K562 (cell line): ENCODE measurements around the gene PIGQ. TPM values are rescaled to one million over a fixed set of nuclear protein-coding genes. Genes with fewer than 3 reads are reported as not detected.

ENCODE experiments used
- ATAC-seq: fragments of 200-7000 bp; cut with Tn5 transposase; 3 replicates; pipeline ENCODE4 v1.9.1; 2020; ENCODE audit warnings: moderate library complexity
- BruUV-seq: library from RNA; stranded (reverse); fragments of 400-500 nt; replicated peaks from 2 replicates; lab custom pipeline; 2021; lab: Mats Ljungman, UMichigan
- CTCF ChIA-PET: fragments of 300-600 bp; formaldehyde crosslinking; extraction: SDS; loops from one replicate; lab custom pipeline; 2021; ENCODE audit warnings: low intra/inter-chr PET ratio; lab: Yijun Ruan, JAX
- POLR2A ChIA-PET: fragments of 300-600, 350-650 bp; sonication (Branson Sonifier 250); formaldehyde crosslinking; extraction: SDS; loops from one replicate; lab custom pipeline; 2021; ENCODE audit warnings: antibody characterized with exemption, inconsistent platforms; lab: Yijun Ruan, JAX
- DNase-seq, 4 experiments: peaks; one replicate each; pipeline versions ENCODE4 v3.0.0 to v3.0.0-alpha.2; 2011 to 2018; ENCODE audit warnings: low spot score in 3 of 4, mixed read lengths in 3 of 4; ENCODE audit errors: extremely low read depth in 1 of 4
- FAIRE-seq: peaks from 2 replicates; lab custom pipeline; 2011; peaks lifted over from hg19 to GRCh38; lab: Jason Lieb, UNC
- H2AFZ ChIP-seq: 2 replicates; pipeline ENCODE4 v1.6.0; 2011; ENCODE audit warnings: low read depth, low read length, control low read depth, inconsistent platforms
- H3K27ac ChIP-seq: fragments of 200-600 bp; 3 replicates; pipeline ENCODE4 v1.8.0; 2011; ENCODE audit warnings: low read depth, mild to moderate bottlenecking, control low read depth, inconsistent platforms, low read length, moderate library complexity, mixed read lengths; ENCODE audit errors: extremely low read depth
- H3K27me3 ChIP-seq, 2 experiments: fragments of 300-600 bp in 1 of 2; 2 replicates in 1 of 2; 3 replicates in 1 of 2; pipeline versions ENCODE4 v1.6.0 to v1.8.0; 2011; ENCODE audit warnings: inconsistent platforms in 2 of 2, low read length in 2 of 2, mild to moderate bottlenecking in 1 of 2, mixed read lengths in 1 of 2, moderate library complexity in 1 of 2; ENCODE audit not compliant: control insufficient read depth in 2 of 2, insufficient read depth in 2 of 2
- H3K36me3 ChIP-seq: fragments of 300-600 bp; 3 replicates; pipeline ENCODE4 v1.8.0; 2011; ENCODE audit warnings: mild to moderate bottlenecking, low read length, inconsistent platforms; ENCODE audit not compliant: control insufficient read depth, insufficient read depth
- H3K4me1 ChIP-seq, 2 experiments: fragments of 200-600 bp in 1 of 2; replicated peaks in 1 of 2; 2 replicates in 1 of 2; 3 replicates in 1 of 2; pipeline versions ENCODE4 v1.5.1 to v1.8.0; 2011; ENCODE audit warnings: inconsistent platforms in 2 of 2, low read length in 2 of 2, mild to moderate bottlenecking in 1 of 2, mixed read lengths in 1 of 2, moderate library complexity in 1 of 2; ENCODE audit not compliant: control insufficient read depth in 2 of 2, insufficient read depth in 2 of 2
- H3K4me2 ChIP-seq: 2 replicates; pipeline ENCODE4 v1.6.1; 2011; ENCODE audit warnings: low read length, control low read depth, inconsistent platforms, mixed read lengths; ENCODE audit not compliant: insufficient read depth
- H3K4me3 ChIP-seq: fragments of 200-600 bp; sonication (generic), shearing (Covaris generic); 2 replicates; pipeline ENCODE4 v1.5.1; 2016; ENCODE audit warnings: control low read depth, inconsistent platforms
- H3K79me2 ChIP-seq: fragments of 200-600 bp; 3 replicates; pipeline ENCODE4 v1.8.0; 2011; ENCODE audit warnings: low read length, inconsistent platforms; ENCODE audit not compliant: control insufficient read depth, insufficient read depth
- H3K9ac ChIP-seq, 2 experiments: 2 replicates each; pipeline versions ENCODE4 v1.6.0 to v1.6.1; 2011; ENCODE audit warnings: low read depth in 2 of 2, low read length in 2 of 2, control low read depth in 1 of 2, inconsistent platforms in 1 of 2, mild to moderate bottlenecking in 1 of 2, mixed read lengths in 1 of 2; ENCODE audit not compliant: insufficient read depth in 1 of 2
- H3K9me1 ChIP-seq: one replicate; pipeline ENCODE4 v1.6.0; 2011; ENCODE audit warnings: inconsistent platforms, mild to moderate bottlenecking, low read length, moderate library complexity; ENCODE audit not compliant: control insufficient read depth, insufficient read depth
- H3K9me3 ChIP-seq: replicated peaks from 2 replicates; pipeline ENCODE4 v1.5.1; 2011; ENCODE audit warnings: low read depth, low read length, inconsistent platforms; ENCODE audit not compliant: control insufficient read depth, insufficient read depth
- H4K20me1 ChIP-seq: replicated peaks from 2 replicates; pipeline ENCODE4 v1.6.1; 2011; ENCODE audit warnings: low read length, inconsistent platforms, mixed read lengths; ENCODE audit not compliant: control insufficient read depth, insufficient read depth
- CHAMP1 ChIP-seq: fragments of 450-650 bp; IDR thresholded peaks from 2 replicates; pipeline ENCODE4 v1.6.1; 2016; ENCODE audit warnings: mild to moderate bottlenecking
- ELF1 ChIP-seq: fragments of 200-800 bp; sonication (Bioruptor generic); IDR thresholded peaks from 2 replicates; pipeline ENCODE4 v1.6.1; 2016; ENCODE audit warnings: missing genetic modification characterization, missing compliant biosample characterization
- ETS2 ChIP-seq: IDR thresholded peaks from 2 replicates; pipeline ENCODE4 v1.6.1; 2016; ENCODE audit warnings: borderline replicate concordance, missing genetic modification characterization, mild to moderate bottlenecking, moderate library complexity, missing compliant biosample characterization; ENCODE audit not compliant: poor library complexity, severe bottlenecking
- FOXK1 ChIP-seq: sonication (generic); formaldehyde crosslinking; IDR thresholded peaks from 2 replicates; pipeline ENCODE4 v1.8.0; 2022; ENCODE audit warnings: missing genetic modification reagents, mild to moderate bottlenecking, borderline replicate concordance
- HMGXB4 ChIP-seq: sonication (generic); formaldehyde crosslinking; IDR thresholded peaks from 2 replicates; pipeline ENCODE4 v1.8.1; 2023; ENCODE audit warnings: mild to moderate bottlenecking, missing genetic modification reagents
- KDM5B ChIP-seq: fragments of 200-600 bp; sonication (generic); IDR thresholded peaks from 2 replicates; pipeline ENCODE4 v1.6.1; 2012; ENCODE audit warnings: low read depth, mild to moderate bottlenecking, moderate library complexity, low read length, control low read depth, inconsistent platforms; ENCODE audit not compliant: insufficient replicate concordance
- LEF1 ChIP-seq: fragments of 450-650 bp; IDR thresholded peaks from 2 replicates; pipeline ENCODE4 v1.6.1; 2016; ENCODE audit warnings: mild to moderate bottlenecking
- MAZ ChIP-seq, 2 experiments: fragments of 450-650 bp in 1 of 2; sonication (generic) in 1 of 2; formaldehyde crosslinking; IDR thresholded peaks in 1 of 2; conservative IDR thresholded peaks in 1 of 2; 2 replicates each; pipeline versions ENCODE4 v1.4.0 to v1.5.0; 2020; ENCODE audit warnings: mild to moderate bottlenecking in 1 of 2, missing genetic modification reagents in 1 of 2
- OTX1 ChIP-seq: fragments of 450-650 bp; formaldehyde crosslinking; IDR thresholded peaks from 2 replicates; pipeline ENCODE4 v1.4.0; 2022; ENCODE audit warnings: mild to moderate bottlenecking
- PKNOX1 ChIP-seq: fragments of 450-650 bp; IDR thresholded peaks from 2 replicates; pipeline ENCODE4 v1.6.1; 2016
- ZC3H4 ChIP-seq: sonication (generic); formaldehyde crosslinking; IDR thresholded peaks from 2 replicates; pipeline ENCODE4 v1.9.0; 2021; ENCODE audit warnings: missing genetic modification reagents, borderline replicate concordance
- ZNF511 ChIP-seq: sonication (generic); formaldehyde crosslinking; IDR thresholded peaks from 2 replicates; pipeline ENCODE4 v1.8.0; 2022; ENCODE audit warnings: mild to moderate bottlenecking, missing genetic modification reagents
- WGBS: fragments of 100-300 bp; shearing (Covaris generic); methylation state at CpG from one replicate; pipeline ENCODE4 v1.1.6; 2016; ENCODE audit warnings: low coverage, mixed read lengths; ENCODE audit not compliant: insufficient coverage; ENCODE audit errors: missing lambda C conversion rate; 5-methylcytosine and 5-hydroxymethylcytosine counted together
- in situ Hi-C: fragments of 300-500 bp; cut with MboI; formaldehyde crosslinking; loops from 4 replicates; pipeline ENCODE4 v1.15.0; 2018; ENCODE audit warnings: inconsistent platforms, mixed read lengths
- intact Hi-C: fragments of 100-400 bp; cut with micrococcal nuclease; formaldehyde crosslinking; loops from 2 replicates; pipeline ENCODE4 v1.14.2; 2022
- polyA plus RNA-seq, 8 experiments: library from polyadenylated mRNA; depleted of rRNA in 4 of 8; stranded (reverse) in 5 of 8; unstranded in 3 of 8; fragments of >200 nt; fragmentation: Nextera tagmentation in 2 of 8; fragmentation: Illumina TruSeq in 1 of 8; extraction: Ambion mirVana in 2 of 8; extraction: Trizol in 1 of 8; gene quantifications; 2 replicates each; pipeline versions ENCODE4 v1.2.1 to v1.2.3, GENCODE V29; 2011 to 2014; ENCODE audit warnings: inconsistent platforms in 1 of 8, missing spikeins in 1 of 8
- total RNA-seq, 7 experiments: library from RNA; depleted of rRNA in 6 of 7; stranded (reverse); fragments of >200 nt in 6 of 7; fragmentation: Illumina TruSeq in 2 of 7; extraction: Trizol in 2 of 7; gene quantifications; 2 replicates each; pipeline versions ENCODE4 v1.2.1 to v1.2.3, GENCODE V29; 2011 to 2021; ENCODE audit warnings: low replicate concordance in 1 of 7

PIGQ gene
- total and polyA plus RNA-seq, 9 of the 15 experiments (the other 6 are each of a cell fraction or from before 2014, with no cell fraction given), result 0.20 to 49.6 (median 11.7) TPM

GRCh38 chr16:568401-569258 is 1.1 kb upstream of the PIGQ start:
- Histone ChIP-seq H3K9ac (peak overlapping the region; percentile 74 to 88), H2AFZ (no peak overlapping the region), H3K9me3 (no peaks in the 10 kb centered on the region), H3K9me1 (no peaks in the 10 kb centered on the region), H3K4me1 (peaks cover 40 to 92% of the 10 kb centered on the region in 2 experiments), H3K27me3 (no peaks in the 10 kb centered on the region), H3K79me2 (peaks cover 46% of the 10 kb centered on the region), H3K27ac (peak overlapping the region; percentile 81), H3K4me2 (peak overlapping the region; percentile 90), H3K36me3 (no peaks in the 10 kb centered on the region), H3K4me3 (peak overlapping the region; percentile 99), H4K20me1 (no peaks in the 10 kb centered on the region; the same call in 1 of the 2 replicates)
- 12% methylated on average over 8 of the region's 11 CpGs for WGBS
- ATAC-seq (peak; percentile 57), DNase-seq (peak; percentile 74 to 81 (median 78)), FAIRE-seq (peak; percentile 60)
- ChIA-PET POLR2A (interaction anchor here (0.6 to 1.3 kb wide), 2 partner anchors 20 to 1110 kb away, joined by 3 to 5 read pairs; no protein-coding TSS in a partner anchor), CTCF (no interaction called here)
- in situ Hi-C loops, result no loop called here
- intact Hi-C loops, result loop anchor here (5.0 kb wide), 1 partner anchor 41 kb away; the partner anchor contains the start of gene CAPN15
- BruUV-seq, result no TSS peak
- TF ChIP-seq PKNOX1 (no peak), ZC3H4 (CRISPR knock-in tag) (peak; percentile 83; the same call in 1 of the 2 replicates), MAZ (CRISPR knock-in tag; conservative IDR thresholded peaks at IDR 0.05 in 1 of 2, IDR thresholded peaks at IDR 0.05 in 1 of 2) (peak in 1 of 2 experiments; percentile 41; a peak in 1 of 4 replicates), ETS2 (tag) (no peak), LEF1 (no peak), FOXK1 (CRISPR knock-in tag) (peak; percentile 70; the same call in 1 of the 2 replicates), KDM5B (peak; percentile 38), OTX1 (CRISPR knock-in tag) (no peak), HMGXB4 (no peak), CHAMP1 (no peak), ZNF511 (CRISPR knock-in tag) (no peak), ELF1 (tag) (no peak)
